8988T (cell line): Measurements from ENCODE around the gene NEU2.

Experiments used
- DNase-seq: peaks from one replicate; pipeline ENCODE4 v3.0.0; 2011

The NEU2 gene

DNA sequence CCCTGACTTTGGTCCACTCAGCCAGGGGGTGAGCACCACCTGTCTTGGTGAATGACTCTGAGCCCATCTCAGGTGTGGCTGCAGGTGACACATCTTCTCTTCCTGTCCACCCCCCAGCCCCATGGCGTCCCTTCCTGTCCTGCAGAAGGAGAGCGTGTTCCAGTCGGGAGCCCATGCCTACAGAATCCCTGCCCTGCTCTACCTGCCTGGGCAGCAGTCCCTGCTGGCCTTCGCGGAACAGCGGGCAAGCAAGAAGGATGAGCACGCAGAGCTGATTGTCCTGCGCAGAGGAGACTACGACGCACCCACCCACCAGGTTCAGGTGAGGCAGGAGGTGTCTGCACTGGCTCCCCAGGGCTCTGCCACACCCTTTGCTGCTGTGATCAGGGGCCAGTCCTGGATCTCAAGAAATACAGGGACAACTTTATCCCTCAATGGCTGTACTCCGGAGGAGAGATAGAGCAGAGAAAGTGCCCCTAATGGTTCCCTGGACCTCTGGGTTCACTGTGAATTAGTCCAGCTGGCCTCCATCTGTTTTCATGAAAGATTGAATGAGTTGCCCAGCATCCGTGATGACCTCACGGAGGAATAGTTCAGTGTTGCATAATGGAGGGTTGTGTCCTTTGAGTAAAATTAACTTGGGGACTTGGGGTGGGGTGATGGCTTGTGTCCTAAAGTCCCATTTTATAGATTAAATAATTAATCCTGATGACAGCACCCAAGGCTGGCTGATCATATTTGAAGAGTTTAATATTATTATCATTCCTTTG, at the start of gene NEU2:
Gene NEU2, plus strand, starts transcription at position 122 of the 770 bp plus-strand sequence. Its CDS starts 0 bp downstream, at position 122.
- no peak for DNase-seq

DNA sequence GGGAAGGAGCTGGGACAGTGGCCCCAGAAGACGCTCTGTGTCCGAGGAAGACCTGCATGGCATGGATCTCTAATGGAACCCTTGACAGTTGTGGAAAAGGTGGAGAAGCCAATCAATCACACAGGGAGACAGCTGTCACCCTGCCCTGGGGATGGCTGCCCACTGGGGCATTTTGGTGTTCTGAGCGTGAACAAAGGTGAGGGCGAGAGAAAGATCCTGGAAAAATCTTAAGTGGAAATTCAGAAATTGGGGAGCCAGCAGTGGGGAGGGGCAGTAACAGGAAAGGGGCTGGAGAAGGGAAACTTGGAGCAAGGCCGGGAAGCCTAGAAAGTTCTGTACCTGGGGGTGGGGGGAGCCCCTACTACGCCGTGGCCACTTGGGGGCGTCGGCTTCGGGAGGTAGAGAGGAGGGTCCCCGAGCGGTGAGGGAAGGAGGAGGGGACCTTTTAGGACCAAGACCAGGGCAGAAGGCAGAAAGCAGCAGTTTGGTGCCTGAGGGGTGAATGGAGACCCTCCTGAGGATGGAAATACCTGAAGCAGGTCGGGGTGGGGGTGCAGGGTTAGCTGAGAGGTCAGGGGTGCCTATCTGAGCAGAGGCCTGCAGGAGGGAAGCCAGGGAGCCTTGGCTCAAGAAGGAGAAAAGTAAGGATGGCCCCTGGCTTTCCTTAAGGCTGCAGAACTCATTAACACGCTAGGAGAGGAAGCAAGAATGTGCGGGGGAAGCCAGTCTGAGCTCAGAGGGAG, 49.4 kb upstream of the NEU2 start:
- no peak for DNase-seq

DNA sequence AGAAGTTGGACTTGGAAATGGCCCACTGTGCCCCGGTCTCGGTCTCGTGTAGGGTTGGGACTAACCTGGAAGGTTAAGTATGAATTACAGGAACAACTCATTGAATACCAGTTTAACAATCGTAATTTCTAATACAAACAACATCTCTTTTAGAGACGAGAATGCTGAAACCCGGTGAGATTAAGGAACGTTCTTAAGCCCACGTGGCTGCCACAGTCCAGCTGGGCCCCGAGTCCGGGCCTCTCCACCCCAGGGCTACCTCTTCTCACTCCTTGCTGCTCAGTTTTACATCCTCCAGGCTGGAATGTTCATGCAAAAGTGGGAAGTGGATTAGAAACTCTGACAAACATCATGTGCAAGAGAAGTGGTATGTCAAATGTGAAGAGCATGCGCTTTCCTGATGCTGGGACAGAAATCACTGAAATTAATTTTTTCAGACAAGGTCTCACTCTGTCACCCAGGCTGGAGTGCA, 48.8 kb upstream of the NEU2 start:
- DNase-seq, result no peak

DNA sequence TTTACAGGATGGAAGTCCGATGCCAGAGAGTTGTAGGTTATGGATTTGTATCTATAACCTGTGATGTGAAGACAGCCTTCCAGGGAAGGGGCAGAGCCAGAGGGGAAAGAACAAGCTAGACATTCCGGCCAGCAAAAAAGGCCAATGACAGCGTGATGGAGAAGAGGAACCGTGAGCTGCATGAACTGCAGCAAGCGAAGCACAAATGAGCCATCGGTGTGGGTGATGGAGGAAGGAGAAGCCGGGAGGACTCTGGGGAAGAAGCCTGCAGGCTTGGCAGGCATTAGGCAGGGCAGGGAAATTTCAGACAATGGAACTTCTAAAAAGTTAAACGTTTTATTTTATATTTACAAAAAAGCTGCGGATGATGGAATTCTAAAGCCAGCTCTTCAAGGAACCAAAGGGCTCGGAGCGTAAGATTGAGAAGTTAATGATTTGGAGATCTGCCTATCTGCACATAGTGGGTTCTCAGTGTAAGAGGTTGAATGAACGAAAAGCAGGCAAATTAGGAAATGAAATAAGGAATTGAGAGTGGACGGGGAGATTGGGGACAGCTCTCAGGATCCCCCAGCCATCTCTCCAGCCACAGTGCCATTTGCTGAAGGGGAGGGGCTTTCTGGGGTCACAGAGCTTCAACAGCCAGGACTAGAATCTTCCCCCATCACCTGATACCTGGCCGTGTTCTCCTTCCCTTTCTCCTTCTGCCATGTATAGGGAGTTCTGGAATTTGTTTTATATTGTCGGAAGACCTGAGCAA, 47.8 kb upstream of the NEU2 start:
- no peak for DNase-seq

DNA sequence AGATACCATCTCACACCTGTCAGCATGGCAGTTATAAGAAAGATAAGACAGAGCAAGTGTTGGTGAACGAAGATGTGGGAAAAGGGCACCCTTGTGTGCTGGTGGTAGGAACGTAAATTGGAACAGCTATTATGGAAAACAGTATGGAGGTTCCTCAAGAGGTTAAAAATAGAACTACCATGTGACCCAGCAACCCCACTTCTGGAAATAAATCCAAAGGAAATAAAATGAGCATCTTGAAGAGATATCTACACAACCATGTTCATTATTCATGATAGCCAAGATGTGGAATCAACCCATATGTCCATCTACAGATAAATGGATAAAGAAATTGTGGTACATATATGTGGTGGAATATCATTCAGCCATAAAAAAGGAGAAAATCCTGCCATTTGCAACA, 46.3 kb upstream of the NEU2 start:
- no peak for DNase-seq

DNA sequence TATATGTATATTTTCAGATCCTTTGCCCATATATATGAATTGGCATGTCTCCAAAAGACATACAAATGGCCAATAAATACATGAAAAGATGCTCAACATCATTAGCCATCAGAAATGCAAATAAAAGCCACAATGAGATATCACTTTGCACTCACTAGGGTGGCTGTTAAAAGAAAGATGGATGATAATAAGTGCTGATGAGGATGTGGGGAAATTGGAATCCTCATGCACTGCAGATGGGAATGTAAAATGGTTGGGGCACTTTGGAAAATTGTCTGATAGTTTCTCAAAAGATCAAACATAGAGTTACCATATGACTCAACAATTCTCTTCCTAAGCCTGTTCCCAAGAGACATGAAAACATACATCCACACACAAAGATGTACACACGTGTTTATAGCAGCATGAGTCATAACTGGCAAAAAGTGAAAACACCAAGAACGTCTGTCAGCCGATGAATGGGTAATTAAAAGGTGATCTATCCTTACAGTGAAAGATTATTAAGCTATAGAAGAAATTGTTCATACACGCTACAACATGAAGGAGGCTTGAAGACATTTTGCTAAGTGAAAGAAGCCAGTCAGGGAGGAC, 39.1 kb upstream of the NEU2 start:
- DNase-seq, result no peak

DNA sequence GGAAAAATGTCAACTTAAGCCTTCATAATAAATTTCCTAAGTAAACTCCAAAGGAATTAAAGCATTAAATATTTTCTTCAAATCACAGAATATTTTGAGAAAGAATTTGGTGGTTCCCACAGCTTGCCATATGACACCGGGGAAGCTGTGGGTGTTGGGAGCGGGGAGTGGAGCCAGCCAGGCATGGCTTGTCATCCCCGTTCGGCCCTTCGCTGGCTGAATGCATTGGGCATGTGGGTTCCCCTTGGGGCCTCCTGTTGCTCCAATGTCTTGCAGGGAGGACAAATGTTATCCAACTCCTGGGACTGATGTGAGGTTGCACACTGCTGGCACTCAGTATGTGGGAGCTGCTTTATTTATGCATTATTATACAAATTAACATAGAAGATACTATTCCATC, 38.0 kb upstream of the NEU2 start:
- no peak for DNase-seq

DNA sequence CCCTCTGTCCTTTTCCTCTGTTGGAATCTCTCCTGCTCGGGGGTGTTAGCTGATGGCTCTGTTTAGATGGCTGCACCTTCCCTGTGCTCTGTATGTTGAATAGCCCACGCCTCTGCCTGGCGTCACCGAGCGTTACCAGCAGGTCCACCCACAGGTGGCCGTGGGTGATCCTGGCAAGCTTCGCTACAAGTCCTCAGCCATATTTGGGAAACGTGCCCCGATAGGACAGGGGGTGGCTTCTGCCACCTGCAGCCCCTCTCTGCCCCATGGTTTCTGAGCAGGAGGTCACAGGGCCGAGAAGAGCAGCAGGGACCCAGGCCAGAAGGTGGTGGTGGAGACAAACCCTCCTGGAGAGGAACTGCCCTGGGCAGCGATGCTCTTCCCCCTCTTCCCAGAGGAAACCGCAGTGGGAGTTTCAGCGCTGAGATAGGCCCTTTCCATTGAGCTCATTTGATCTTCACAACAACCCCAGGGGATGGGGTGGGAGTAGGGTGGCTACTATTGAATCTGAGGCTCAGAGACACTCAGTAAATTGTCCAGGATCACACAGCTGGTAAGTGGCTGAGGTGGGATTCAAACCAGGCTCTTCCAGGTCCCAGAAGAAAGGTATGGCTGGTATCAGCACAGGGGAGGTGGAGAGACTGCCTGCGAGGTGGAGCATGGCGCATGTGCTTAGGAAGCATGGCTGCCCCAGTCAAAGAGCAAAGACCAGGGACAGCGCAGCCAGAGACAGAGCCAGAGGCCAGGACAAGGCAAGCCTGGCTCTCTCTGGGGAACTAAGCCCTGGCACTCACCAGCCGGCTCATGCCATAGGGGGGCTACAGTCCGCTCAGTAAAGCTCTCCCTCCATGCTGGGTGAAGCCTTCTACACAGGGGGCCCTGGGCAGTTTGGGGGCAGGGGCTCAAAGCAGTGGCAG, 34.5 kb upstream of the NEU2 start:
- DNase-seq, result no peak

DNA sequence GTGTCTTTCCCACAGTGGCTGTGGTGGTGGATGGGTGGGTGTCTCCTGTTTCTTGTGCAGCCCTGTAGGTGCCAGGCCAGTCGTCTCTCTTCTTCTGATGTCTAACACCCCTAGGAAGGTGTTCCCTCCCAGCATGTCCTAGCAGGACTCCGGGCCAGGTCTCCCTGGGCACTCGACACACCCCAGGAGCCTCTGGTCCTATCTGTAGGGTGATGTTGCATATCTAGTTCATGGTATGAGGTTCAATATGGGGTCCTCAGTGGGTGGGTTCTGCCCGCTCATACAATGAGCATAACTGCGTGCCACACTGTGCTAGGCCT, 33.8 kb upstream of the NEU2 start:
- no peak for DNase-seq

DNA sequence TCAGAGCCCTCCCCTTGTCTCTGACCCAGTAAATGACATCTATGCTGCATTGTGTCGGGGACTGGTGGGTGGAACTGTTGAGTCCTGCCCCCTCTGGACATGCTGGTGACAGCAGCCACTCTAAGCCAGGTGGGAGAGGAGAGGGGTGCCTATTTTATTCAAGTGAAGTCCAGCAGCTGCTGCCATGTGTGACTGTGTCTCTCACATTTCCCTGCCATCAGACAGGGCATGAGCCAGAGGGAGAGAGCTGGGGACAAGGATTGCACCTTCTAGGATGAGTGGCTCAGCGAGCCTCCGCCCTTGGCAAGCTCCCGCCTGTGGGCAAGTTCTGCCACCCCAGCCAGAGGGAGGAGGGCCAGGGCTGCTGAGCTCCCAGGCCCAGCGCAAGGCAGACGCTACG, 33.1 kb upstream of the NEU2 start:
- DNase-seq, result no peak

DNA sequence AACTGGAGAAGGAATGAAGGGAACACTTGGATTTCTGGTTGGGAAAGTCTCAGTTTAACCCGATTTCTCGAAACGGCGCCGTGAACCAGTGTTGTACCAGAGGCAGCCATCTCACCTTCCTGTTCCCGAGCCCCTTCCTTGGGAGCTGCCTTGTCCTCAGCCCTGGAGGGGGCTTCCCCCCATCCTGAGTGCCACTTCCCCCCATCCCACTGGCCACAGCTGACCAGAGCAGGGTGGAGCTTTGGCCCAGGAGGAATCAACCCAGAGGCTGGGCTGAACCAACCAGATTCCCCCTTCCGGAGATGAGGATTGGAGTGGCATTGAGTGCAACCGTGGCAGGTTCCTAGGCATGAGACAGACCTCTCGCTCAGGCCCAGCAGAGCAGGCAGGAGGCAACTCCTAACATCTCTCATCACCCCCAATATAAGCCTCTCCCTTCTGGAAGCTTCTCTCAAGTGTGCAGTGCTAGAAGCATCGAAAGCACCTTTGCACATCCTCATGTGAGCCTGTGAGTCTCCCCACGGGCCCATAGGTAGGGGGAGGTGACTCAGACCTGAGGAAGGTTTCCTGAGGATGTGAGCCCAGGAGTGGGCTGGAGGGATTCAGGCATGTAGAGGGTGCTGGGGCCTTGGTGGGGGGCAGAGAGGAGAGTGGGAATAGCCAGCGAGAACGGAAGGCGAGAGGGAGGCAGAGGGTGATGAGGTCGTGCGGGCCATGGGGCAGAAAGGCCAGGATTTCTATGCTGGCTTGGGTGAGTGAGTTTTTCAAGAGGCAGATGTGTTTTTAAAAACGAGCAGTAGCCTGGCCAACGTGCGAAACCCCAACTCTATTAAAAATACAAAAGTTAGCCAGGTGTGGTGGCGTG, 31.4 kb upstream of the NEU2 start:
- DNase-seq, result no peak

DNA sequence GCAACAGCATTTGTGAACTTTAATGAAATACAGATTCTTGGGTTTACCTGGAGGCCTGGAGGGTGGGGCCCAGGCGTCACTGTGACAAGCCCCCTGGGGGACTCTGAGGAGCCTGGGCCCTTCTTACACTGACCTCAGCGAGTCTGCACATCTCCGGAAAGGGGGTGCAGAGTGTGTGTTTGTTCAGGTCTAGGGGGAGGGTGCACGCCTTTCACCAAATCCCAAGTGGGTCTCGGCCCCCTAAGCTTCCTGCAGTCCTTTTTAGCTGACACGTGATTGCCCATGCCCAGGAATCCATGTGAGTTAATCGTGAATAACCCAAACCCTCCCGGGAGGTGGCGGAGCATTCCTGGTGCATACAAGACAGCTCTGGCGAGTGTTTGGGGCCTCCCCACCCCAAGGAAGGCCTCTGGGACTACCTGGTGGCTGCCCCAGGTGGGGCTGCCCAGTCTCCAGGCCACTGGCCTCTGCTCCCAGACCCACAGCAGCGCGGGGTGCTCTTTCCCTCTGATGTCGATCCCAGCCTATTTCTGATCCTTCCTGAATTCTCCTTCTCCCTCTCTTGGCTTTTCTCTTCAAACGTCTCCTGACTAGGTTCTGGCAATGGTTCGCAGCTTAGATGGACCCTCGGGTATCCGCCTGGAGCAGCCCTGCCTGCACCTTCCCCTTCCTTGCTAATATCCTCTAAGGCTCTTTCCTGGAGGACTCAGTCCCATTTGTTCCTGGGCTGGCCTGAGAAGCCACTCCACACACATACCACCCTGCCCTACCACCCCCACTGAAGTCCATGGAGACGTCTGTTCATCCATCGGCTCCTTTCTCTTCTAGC, 29.4 kb upstream of the NEU2 start:
- DNase-seq, result no peak

DNA sequence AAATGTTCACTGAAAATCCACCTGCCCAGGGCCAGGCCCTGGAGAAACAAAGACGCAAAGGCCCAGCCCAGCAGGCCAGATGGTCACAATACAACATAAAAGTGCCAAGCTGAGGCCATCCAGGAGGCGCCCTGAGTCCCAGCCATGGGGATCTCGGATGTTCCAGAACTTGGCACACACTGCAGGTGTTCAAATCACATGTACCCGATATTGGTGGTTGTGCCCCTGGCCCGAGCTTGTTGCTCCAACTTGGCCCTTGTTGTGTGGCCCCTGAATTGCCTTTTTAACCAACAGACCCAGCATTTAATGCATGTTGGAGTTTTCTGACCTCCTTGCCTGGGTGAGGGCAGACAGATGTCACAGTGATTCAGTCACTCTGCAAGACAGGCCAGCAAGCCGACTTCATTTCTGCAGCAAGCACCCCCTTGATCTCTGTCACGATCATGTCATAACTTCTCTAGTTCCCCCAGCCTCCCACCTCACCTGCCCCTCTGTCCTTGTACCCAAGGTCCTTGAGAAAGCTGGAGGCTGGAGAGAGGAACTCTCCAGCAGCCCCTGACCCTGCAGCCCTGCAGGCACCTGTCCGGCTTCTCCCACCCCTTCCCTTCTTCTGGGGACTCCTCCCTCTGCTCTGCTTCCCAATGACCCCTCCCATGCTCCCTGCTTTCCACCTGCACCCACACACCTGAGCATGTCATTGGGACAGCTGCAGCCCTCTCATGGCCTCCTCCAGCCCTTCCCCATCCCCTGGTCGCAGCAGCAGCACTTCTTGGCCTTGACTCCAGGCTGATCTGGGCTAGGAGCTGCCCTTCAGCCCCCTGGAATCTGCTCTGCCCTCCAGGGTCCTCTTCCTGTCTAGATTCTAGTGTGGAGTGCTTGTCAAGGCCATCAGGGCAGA, 28.6 kb upstream of the NEU2 start:
- DNase-seq, result no peak

DNA sequence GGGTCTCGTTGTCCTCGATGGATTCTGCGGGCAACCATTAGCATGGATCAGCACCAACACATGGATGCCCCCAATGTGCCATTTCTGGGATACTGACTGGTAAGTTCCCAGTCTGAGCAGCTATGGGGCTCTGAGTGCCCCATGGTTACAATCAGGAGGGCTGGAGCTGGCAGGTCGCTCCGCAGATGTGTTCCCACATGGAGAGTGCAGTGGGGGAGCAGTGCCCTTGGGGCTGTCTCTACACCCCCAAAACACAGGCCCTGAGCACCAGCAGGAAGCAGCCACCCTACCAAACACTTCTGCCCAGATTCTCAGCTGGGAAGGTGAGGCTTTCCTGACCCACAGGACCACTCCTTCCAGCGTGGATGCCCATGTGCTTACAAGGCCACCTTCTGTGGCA, 27.4 kb upstream of the NEU2 start:
- no peak for DNase-seq

DNA sequence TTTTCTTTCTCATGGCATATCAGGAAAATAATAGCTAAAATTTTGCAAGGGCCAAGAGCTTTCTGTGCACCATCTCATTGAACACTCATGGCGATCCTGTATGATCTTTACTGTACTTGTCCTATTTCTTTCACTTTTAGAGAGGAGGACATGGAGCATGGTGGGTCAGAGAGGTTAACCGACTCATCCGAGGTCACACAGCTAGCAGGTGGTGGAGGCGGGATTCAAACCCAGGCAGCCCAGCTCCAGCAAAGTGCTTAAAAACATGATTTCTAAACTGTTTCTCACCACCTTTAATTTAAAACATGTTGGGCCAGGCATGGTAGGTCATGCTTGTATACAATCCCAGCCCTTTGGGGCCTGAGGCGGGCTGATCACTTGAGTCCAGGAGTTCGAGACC, 25.8 kb upstream of the NEU2 start:
- DNase-seq, result no peak

DNA sequence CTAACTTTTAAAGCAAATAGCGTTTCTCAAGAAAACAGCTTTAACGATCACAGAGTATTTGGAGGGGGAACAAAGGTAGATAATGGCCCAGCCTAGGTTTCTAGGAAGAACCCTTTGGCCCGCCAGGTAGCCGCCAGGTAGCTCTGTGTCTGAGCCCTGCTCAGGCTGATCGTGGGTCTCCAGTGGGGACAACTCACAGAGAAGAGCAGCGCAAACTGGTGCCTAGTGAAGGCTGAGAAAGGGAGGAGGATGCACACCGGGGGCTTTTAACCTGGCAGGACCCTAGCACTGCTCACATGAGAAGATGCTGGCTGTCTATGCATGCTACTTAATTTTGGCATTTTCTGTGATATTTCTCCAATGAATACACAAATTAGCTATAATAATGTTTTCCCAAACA, 25.2 kb upstream of the NEU2 start:
- no peak for DNase-seq

DNA sequence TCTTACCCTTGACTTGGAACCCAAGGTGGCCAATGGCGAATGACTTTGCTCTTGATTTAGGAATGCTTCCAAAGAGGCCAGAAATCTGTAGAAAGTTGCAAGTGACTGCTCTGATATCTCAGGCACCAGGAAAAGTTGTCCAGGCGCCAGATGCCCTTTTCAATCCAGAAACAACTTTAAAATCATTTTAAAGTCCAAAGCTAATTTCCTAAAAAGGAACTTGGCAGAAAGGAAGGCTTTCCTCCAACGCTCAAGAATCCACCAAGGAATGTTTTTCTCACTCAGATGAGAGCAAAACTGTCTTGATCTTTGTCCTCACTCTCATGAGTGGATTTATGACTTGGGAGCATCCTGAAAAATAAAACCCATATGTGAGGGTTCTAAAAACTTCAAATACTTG, 24.7 kb upstream of the NEU2 start:
- DNase-seq, result no peak

DNA sequence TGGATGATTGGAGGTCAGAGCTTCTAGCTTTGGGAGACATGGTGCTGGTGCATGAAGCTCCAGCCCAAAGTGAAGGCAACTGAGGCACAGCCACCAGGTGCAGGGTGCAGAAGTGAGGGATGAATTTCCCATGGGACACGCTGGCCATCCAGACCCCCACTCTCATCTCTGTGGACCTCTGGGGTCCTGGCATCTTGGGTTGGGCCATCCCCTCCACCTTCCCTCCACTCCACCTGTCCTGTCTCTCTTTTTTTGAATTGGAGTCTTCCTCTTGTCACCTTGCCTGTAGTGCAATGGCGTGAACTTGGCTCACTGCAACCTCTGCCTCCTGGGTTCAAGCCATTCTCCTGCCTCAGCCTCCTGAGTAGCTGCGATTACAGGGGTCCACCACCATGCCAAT, 22.8 kb upstream of the NEU2 start:
- no peak for DNase-seq

DNA sequence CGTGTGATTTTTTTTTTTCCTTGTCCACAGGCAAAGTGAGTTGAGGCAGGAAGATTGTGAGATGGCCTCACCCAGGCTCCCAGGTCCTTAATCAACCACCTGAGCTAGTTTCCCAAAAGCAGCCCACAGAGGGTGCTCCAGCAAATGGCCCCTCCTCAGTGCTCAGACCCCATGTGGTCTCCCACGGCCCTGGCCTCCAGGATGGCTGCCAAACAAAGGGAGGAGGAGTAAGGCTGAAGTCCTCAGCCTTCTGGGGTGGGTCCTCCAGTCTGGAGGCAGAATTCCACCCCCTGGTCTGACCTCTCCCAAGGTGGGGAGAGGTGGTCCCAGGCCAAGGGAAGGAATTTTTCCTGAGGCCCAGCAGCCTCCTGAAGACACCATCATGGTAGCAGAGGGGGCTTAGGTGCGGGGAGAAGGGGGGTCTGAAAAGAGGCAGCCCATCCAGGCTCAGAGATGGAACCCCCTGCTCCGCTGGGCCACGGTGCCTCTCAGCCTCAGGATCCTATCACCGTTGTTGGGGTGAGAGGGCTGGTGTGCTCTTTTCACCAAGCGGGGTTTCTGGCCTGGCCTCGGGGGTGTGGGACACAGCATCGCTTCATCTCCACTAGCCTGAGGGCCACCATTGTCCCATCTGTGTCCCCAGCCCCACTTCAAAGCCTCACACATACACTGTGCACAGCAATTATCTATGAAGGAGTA, 21.8 kb upstream of the NEU2 start:
- no peak for DNase-seq
